Stimulated activated CD4-positive, alpha-beta T cell treated with anti-CD3 and anti-CD28 coated beads, Interleukin-4, amount 100 ng/mL, for 24 hours (primary cell): ENCODE data around the gene SDK1.
"Not testable (repeated sequence)": the region's sequence is repeated elsewhere in the genome, so short reads cannot be mapped to it uniquely, and the experiment has no call there.

Source experiments
- DNase-seq: peaks from one replicate; pipeline ENCODE4 v3.0.0-alpha.2; 2020

SDK1 gene

GRCh38 chr7:3683546-3684539 is 382.8 kb downstream of the SDK1 start:
- no peak for DNase-seq

DNA sequence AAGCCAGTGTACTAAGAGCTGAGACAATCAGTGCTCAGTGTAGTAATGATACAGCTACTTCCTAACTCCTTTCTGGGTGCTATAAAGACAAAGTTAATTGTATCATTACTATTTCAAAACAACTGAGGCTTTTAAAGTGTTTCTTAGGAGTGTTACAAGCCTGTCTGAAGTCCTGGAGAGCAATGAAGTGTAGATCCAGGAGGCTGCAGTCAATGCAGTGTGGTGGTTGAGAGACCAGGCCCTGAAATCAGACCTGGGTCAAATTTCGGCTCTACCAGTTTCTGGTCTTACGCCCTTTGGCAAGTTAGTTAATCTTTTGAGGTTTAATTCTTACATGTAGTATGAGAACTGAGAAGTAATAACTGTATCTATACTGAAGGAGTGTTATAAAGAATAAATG is 387.0 kb downstream of the SDK1 start:
- no peak for DNase-seq

DNA sequence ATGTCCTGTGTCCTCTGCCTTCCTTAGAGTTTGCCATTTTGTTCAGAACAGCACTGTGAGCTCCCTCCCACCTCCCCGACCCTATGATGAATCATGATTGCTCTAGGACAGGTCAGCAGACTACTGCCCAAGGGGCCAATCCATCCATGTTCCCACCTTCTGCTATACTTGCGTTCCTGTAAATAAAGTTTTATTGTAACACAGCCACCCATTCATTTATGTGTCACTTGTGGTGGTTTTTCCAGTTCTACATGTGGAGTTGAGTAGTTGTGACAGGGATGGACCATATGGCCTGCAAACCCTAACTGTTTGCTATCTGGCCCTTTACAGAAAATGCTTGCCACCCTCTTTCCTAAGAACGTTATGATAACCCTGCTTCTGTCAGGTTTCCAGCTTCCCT is 387.8 kb downstream of the SDK1 start:
- DNase-seq = no peak

DNA sequence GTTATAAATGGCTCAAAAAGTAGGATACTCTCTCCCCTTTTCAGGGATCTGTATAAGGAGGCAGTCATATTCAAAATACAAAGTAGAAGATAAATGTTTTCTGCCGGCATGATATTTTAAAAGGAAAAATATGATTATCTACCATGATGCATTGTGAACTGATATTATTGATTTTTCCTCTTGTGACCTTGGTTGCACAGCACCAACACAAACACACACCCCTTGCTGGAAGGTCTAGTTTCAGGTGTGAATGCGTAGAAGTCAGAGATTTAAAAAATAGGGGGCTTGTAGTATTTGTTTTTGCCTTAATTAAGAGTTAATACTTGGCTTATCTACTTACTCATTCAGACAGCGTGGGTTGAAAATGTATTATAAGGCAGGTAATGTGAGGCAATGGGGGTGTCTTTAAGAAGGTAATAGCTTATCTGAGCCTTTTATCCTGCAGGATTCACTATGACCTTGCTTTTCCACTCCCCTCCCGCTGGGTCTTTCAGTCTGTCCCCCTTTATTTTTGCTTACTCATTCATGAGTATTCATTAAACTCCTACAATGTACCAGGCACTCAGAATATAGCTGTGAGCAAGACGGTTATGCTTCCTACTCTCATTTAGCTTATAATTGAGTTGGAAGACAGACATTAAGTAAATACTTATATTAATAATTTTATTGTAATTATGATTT is 390.6 kb downstream of the SDK1 start:
- no peak for DNase-seq

- DNase-seq = no peak
Measured at GRCh38 chr7:3695602-3696001, 394.6 kb downstream of the SDK1 start.

DNA sequence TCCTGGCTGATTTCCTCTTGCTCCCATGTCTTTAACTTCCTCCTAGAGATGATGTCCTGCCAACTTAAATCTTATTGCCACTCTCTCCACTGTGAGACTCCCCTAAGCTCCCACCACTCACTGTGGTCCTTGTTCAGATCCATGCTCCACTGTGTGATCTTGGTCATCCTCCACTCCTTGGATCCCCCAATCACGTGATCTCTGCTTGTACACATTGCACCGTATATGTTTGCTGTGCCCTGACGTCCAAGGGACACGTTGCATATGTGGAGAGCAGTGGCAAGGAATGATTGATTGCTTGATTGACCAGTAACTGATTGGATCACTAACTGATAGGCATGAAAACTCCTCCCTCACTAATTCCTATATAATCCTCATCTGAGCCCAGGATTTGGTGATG is 395.1 kb downstream of the SDK1 start:
- no peak for DNase-seq

GRCh38 chr7:3697472-3697871 is 396.4 kb downstream of the SDK1 start:
- DNase-seq = no peak

- DNase-seq = no peak
Measured at GRCh38 chr7:3705258-3705657, 404.2 kb downstream of the SDK1 start.

GRCh38 chr7:3706091-3706490 is 405.0 kb downstream of the SDK1 start:
- DNase-seq = not testable (repeated sequence)

DNA sequence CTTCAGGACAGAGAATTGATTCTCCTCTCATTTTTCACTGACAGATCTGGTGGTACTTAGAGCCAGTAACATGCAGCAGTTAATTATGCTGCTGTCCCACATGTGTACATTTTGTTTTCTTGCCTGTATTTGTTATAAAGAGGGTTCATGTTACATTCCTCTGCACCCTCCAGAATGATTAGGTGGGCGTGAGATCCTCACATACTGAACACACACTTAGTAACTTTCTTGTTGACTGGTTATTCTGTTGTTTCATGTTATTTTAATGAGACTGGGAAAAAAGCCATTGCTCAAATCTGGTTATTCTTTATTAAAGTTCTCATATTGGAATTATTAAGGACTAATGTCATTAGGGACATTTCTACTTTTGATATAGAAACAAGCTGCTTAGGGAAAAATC is 409.1 kb downstream of the SDK1 start:
- no peak for DNase-seq

GRCh38 chr7:3710531-3710930 is 409.5 kb downstream of the SDK1 start:
- no peak for DNase-seq

DNA sequence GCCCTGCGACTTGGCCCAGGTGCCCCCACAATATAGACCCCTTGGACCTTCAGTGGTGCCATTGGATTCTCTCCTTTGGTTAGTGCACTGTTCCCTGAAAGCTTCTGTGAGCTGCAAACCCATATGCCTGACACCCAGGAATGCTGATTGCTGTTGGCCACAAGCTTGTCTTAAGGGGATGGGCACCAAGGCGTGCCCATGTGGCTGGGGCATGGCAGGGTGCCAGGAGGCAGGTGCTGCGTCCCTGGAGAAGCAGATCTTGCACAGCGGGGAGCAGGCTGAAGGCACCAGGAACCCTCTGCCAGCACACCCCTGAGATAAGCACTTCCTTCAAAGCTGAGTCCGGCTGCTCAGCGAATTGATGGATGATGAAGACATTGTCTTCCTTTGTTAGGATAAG is 411.8 kb downstream of the SDK1 start:
- no peak for DNase-seq

DNA sequence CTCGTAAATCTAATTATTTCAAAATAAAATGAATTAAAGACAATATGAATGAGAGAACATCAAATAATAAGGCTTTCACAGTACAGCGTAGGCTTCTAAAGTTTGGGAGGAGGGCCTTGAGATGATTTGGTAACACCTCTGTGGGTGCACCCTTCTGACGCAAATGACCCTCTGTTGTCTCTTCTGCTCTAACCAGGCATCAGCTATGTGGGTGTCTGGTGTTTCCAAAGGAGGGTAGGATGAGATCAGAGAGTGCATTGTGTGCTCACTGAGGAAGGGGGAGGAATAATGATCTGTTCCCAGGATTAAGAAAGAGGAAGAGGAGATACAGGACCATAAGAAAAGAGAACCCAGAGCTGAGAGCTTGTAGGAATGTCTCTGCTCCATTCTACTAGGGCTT is 420.4 kb downstream of the SDK1 start:
- DNase-seq = no peak

DNA sequence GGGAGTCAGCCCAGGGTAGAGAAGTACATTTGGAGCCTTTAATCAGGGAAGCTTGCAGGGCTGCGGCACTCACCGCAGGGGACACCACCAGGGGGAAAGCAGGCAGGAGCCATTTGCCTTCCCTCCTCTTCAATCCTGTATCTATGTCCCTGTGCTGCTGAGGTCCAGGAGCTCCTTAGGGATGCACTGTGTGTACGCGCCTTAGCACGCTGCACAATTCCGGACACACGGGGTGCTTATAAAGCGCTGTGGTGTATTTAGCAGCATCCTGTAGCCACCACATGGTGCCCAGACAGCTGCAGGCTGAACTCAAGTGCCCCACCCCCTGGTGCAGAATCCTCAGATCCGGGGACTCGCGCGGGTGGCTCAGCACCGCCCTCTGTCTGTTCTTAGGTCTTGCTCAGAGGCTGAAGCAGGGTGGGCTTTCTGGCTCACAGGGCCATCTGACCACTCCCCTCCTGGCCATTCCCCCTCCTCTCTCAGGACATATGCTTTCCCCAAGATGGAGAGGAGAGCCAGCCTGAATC is 421.4 kb downstream of the SDK1 start:
- DNase-seq = no peak

DNA sequence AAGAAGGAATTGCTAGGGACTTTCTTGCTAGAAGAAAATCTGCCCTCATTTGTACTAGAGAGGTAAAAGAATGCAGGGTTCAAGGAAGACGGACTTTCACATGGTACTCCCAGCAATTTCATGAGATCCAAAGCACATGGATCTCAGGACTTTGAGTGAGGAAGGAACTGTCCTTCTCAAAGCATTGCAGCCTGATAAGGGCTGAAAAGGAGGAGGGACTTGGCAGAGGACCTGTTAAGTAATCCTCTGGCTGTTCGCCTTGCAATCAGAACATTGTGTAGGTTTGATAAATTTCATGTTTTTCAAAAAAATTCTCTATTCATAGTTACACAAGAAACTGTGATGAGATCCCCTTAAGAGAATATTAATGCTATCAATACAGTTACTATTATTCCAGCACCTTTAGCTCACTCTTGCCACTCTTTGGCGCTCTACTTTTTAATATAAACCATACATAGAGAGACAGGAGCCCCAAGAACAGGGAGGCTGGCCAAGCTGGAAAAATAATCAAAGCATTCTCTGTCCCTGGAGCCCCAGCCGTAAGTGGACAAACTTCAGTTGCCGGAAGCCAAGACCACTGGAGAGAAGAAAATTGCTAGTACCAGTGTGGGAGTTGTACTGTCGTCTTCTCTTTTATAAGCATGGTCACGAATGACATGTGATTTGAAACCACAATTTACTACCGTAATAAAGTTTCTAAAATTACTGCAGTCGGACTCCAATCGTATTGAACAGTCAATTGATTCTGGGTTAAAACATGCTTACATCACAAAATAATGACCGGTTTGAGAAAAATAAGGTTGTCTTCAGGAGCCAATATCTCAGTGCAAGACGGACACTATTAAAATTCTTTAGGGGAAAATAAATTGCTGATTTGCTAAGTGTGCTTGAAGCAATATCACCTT is 424.4 kb downstream of the SDK1 start:
- no peak for DNase-seq

DNA sequence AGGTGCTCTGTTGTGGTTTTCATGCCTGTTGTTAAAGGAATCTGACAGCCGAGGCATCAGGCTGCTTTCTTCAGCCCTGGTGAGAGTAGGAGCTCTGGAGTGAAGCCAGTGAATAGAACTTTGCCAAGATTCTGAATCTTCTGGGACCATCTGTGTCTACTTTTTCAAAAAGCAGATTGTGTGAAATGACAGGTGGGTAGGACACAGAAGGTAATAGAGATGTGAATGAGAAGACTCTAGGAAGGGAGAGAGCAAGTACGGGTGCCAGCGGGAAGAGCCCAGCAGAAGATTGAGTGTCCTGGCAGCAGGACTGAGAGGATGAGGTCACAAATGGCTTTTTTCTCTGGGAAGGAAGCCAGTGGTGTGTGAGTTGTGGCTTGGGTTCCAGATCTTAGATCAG is 429.2 kb downstream of the SDK1 start:
- no peak for DNase-seq

DNA sequence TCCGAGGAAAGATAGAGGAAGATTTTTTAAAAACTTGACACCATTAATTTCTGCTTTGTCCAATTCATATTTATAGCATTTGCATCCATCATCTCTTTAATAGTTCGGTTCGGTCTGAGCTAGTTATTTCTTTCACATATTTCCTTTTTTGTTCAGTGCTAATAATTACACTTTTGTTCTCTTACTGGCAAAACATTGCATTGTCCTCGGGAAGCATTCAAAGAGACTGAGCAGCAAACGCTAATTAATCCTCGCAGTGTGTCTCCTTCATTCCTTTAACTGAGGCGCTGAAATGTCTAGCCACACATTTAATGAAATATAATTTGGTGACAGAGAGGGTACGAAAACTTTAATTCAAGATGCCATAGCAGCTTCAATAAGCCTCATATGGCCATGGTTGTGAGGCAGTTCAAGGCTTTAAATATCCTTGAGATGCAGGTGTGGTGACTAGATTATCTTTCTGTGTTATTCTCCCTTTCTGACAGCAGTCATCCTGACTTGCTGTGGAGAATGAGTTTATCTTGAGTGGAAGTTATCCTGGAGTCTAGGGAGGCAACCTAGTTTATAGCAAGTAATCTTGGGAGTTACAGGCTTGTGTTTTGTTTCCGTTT is 431.4 kb downstream of the SDK1 start:
- DNase-seq = no peak

DNA sequence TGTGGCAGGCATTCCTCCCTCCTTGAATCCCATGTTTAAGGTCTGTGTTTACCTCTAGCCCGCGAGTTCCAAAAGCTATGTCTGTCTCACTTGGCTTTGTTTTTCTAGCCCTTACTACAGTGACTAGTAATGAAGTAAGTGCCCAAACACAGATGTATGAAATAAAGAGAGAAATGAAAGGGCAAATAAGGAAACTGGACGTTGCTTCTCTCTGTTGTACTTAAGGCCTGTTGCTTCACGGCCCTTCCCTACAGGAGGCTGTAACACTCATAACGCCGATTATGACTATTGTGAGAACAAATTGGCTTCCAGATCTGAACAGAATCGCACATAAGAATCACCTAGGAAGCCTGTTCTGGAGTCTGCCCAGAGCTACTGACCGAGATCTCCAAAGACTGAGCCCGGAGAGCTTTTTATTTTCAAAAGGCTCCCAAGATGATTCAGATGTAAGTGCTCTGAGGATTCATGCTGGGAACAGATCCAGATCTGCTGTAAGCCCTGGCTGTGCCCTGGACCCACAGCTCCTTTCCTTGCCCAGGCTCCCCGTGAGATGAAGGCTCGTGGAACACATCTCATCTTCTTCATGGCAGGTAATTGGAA is 432.6 kb downstream of the SDK1 start:
- no peak for DNase-seq

DNA sequence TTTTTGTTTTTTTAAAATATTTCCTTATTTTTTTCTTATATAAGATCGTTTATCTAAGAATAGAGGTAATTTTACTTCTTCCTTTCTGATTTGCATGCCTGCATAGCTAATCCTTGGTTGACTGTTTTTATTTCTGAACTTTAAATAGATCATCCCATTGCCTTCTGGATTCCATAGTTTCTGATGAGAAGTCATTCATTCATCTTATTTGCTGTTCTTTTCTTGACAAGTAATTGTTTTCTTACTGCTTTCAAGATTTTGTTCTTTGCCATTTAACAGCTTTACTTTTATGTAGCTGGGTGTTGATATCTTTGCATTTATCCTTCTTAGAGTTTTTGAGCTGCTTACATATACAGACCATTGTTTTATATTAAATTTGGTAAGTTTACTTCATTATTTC is 437.9 kb downstream of the SDK1 start:
- no peak for DNase-seq

GRCh38 chr7:3739983-3740382 is 438.9 kb downstream of the SDK1 start:
- no peak for DNase-seq

DNA sequence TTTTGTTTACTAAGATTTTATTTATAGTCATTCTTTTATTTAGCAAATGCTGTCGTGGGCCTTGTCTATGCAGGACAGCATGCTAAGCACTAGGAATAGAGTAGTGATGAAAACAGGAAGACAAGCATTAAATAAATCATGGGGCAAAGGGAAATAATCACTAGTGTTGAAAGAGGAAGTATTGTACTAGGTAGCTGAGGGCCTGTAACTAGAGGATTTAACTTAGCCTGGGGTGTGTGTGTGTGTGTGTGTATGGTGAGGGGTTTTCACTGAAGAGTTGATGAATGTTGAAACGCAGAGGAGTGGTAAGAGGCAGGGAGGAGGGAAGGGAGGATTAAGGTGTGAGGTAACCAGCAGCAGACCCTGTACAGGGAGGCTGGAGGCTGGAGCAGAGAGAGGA is 446.4 kb downstream of the SDK1 start:
- DNase-seq = no peak

DNA sequence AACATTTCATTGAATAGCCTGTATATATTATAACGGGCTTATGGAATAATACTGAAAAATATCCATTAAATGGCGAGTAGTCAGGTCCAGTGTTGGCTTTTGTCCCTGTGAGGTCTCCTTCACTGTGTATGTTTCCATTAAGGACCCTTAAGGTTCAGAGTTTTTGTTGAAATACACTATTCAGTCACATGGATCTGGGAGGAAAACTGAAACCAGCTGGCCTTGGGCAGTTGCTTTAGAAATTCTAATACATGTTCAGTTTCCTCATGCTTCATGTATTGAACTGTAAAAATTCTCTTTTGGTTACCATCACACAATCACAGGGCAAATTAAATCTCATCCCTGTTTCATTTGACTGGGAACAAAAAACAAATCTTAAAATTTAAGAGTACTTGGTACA is 447.3 kb downstream of the SDK1 start:
- no peak for DNase-seq
